ENCODE data around the gene LAMA3.

GRCh38 chr18:23758281-23758680 is 69.0 kb downstream of the LAMA3 start:
- TF ChIP-seq CTCF (conservative IDR thresholded peaks at IDR 0.05 in 1 of 2, IDR thresholded peaks at IDR 0.05 in 1 of 2; ENCODE audit: extremely low read depth in 1 of 2, insufficient read depth in 1 of 2, low read depth in 1 of 2, low read length in 2 of 2) = no peak
- TF ChIP-seq EZH2 (IDR thresholded peaks at IDR 0.05; ENCODE audit: borderline replicate concordance, low read length) = no peak

Data from mammary epithelial cell (primary cell).